GM19397 (cell line): Measurements from ENCODE around the gene FAM32A.

Experiments
- ATAC-seq: cut with Tn5 transposase; IDR thresholded peaks from one replicate; pipeline ENCODE4 v1.9.1; 2021; ENCODE audit warnings: mild to moderate bottlenecking, moderate library complexity; ENCODE audit not compliant: unreplicated experiment

The FAM32A gene

DNA sequence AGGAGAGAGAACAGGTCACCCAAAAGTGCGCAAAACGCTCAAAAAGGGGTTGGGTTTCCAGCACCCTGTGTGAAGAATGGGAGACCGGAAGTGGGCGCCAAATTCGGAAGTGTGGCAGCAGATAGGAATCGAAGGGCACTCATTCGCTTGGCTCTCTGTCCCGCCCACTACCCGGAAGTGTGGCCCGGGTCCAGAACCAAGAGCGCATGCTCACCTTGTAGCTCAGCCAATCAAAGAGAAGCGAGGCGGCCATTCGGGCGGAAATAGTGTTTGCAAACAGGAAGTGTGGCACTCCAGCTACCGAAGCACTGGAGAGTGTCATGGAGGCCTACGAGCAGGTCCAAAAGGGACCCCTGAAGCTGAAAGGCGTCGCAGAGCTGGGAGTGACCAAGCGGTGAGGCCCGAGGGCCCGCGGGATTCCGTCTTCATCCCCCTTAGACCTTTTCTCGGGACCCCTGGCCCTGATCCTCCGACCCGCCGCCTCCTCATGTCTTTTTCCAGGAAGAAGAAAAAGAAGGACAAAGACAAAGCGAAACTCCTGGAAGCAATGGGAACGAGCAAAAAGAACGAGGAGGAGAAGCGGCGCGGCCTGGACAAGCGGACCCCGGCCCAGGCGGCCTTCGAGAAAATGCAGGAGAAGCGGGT lies at the start of gene FAM32A:
TSS of gene FAM32A (plus strand) at position 288 of the 645 bp plus-strand sequence. CDS start at position 321, 33 bp downstream.
- ATAC-seq = peak; percentile 89

DNA sequence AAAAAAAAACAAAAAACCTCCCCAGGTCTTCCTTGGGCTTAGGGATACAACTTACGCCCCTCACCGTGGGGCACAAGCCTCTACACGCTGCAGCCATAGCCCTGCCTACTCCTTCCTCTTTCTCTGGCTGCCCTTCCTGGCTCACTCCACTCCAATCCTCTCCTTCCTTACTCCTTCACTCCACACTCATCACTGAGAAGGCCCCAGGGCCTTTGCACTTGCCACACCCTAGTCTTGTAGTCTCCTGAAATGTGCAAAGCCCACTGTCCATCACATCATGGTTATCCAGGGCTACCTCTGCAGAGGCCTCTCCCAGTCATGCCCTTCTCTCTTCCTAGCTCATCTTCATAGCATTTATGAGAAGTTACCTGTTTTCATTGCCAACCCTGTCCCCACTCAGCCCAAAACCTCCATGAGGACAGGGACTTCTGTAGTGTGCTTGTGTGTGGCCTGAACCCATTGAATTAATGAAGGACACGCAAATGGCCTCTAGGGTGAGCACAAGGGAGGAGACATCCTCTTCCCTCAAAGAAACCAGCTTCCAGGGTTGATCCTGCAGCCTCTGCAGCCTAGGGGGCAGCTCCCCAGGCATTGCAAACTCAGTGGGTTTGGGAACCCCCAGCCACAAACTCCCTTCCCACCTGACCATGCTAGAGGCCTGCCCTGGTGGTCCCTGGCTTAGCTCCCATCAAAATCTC lies 49.6 kb upstream of the FAM32A start:
- no peak for ATAC-seq

DNA sequence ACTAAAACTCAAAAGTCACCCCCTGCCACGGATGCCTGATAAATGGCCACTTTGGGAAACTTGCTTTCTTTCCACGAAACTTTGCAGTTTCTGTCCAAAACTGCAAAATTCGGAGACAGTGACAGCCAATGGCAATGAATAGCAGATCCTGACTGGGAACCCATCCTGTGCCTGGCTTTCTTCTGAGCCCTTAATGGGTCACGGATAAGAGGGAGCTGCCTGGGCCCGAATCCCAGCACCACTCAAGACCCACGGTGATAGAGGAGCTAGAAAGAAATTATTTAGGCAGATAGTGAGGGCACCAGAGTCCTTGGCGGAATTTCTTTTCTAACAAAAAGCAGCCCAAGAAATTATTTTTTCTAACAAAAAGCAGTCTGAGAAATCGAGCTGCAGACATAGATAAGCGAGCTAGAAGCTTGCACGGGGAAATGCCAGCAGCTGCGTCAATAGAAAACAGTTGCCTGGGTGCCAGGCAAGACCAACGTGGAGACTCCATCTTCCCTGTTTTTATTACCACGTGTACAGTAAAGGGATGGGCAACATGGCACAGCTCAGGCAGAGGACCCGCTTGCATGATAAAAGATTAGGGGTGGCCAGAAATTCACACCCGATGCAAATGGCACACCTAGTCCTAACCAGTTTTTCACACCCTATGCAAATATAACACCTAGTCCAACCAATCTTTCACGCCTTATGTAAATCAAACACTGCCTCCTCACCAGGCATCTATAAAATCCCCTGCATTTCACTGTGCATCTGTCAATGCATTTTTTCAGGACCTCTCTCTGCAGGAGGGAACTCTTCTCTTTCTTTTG lies 48.8 kb upstream of the FAM32A start:
- no peak for ATAC-seq

DNA sequence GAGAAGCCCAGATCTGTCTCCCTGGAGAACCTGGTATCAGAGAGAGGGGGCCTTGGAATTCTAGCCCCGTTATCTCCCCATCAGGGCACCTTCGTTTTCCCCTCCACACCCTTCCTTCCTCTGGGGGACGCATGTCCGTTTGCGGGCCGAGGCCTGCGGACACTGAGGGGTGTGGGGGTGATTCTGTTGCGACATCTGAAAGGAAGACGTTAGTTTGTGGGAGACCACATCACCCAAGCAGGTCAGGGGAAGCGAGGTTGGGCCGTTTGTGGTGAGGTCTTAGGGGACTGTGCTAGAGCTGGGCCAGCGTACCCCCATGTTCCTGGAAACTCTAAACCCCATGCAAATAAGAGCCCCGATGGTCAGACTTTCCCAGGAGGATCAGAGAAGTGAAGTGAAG lies 45.5 kb upstream of the FAM32A start:
- ATAC-seq = no peak

DNA sequence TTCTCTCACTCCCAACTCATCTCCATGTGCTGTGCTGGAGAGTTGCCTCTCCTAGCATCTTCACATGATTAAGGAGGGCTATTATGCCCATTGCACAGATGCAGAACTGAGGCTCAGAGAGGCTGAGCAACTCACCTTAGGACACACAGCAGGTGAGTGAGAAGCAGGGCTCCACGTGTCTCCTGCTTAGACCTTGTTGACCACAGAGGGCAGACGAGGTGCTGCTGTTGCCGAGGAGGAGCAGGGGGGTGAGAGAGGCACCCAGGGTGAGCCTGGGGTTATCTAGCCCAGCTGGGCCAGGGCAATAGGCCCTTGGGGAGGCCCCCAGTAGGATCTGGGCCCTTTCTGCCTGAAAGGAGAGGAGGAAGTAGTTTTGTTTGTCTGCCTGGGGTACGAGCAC lies 44.2 kb upstream of the FAM32A start:
- peak; percentile 45 for ATAC-seq

DNA sequence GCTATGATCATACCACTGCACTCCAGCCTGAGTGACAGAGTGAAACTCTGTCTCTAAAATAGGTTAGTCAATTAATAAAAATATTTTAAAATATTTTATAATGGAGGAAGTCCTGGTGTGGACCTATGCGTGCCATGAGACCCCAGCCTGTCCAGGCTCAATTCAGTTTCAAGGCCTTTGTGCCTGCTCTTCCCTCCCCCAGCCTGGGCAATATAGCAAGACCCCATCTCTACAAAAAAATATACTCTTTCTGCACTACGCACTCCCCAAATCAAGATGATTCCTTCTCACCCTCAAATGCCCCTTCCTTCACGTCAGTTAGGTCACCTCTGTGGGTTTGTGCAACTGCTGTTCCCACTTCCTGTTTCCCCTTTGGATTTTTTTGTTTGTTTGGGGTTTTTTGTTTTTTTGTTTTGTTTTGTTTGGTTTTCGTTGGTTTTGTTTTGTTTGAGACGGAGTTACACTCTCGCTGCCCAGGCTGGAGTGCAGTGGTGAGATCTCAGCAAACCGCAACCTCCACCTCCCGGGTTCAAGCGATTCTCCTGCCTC lies 43.1 kb upstream of the FAM32A start:
- ATAC-seq = no peak

DNA sequence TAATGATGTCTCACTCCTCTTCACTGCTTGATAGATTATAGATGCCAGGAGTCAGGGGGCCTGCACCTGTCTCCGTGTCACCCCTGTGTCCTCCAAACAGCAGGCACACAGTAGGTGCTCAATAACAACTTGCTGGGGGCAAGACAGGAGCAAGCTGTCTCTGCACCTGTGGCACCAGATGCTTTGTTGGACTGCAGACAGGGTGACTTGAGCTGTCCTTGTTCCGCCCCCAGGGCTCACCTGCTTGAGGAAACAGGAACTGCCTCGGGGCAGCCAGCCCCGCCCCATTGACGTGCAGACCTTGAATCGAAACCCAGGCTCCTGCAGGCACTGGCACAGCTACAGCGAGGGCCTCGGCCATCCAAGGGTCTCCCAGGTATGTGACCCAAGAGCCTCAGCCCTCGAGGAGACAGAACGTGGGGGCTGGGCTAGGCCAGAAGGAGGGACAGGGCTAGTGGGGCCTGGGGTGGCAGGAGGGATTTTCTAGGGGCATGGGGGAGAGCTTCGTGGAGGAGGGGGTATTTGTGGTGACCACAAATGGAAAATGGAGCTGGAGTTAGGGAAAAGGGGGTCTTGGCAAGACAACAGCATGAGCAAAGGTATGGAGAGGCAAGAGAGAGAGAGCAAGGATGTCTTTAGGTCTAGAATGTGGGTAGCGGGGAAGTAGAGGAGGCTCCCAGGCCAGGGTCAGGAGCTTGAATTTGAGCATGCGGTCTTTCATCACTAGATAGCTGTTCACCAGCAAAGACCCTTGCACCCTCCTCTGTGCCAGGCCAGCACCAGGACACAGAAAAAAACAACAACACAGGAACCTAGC lies 41.6 kb upstream of the FAM32A start, which contains the start of gene HSH2D:
TSS of gene HSH2D (plus strand) at position 287 of the 817 bp plus-strand sequence. CDS start 5,066 bp downstream, outside the sequence.
- ATAC-seq = peak; percentile 62

DNA sequence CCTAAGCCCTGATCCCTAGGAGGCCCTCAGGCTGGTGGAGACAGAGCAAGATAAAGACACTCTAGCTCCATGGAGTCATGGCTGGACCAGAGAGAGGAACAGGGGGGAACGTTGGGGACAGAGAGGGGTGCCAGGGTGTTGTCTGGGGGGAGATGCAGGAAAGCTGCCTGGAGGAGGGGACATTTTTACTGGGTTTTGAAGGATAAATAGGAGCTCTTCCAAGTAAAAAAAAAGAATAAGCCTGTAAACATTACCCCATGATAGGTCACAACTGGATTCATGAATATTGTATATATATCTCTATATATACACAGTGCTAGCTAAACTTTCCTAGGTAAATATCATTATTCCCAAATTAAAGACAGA lies 41.0 kb upstream of the FAM32A start:
- no peak for ATAC-seq

DNA sequence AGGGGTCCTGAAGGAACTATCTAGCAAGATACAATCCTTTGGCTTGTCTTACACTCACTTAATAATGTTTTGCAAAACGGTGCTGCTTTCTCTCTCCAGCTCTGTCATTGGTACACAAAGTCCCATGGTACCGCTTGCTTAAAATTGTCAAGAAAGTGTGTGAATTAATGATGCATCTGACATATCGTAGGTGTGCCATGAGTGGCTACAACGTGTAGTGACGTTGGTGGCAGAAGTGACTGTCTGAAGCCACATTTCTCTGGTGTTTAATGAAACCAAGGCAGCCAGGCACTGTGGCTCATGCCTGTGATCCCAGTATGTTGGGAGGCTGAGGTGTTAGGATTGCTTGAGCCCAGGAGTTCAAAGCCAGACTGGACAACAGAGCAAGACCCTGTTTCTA lies 39.1 kb upstream of the FAM32A start:
- ATAC-seq = no peak

DNA sequence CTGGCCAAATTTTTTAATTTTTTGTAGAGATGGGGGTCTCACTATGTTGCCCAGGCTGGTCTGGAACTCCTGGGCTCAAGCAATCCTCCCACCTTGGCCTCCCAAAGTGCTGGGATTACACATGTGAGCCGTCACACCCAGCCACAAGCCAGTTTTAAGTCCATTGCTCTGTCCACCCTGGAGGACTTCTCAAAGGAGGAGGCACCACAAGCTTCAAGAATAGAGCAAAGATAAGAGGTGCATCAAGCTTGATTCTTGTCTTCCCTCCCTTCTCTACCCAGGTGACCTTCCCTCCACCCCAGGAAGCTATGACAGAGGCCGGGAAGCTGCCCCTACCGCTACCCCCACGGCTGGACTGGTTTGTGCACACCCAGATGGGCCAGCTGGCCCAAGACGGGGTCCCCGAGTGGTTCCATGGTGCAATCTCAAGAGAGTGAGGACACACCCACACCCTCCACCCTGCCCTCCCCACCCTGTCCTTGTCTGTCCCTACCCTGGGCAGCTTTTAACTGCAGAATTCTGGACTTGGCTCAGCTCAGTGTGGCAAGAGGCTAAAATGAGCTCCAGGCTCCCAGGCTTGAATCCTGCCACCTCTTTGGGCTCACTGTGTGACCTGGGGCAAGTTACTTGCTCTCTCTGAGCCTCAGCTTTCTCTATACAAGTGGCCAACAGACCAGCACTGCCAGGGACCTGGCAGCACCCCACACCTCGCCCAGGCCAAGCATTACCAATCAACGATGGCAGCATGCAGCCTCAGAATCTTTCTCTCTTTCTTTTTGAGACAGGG lies 36.6 kb upstream of the FAM32A start:
- ATAC-seq = no peak

DNA sequence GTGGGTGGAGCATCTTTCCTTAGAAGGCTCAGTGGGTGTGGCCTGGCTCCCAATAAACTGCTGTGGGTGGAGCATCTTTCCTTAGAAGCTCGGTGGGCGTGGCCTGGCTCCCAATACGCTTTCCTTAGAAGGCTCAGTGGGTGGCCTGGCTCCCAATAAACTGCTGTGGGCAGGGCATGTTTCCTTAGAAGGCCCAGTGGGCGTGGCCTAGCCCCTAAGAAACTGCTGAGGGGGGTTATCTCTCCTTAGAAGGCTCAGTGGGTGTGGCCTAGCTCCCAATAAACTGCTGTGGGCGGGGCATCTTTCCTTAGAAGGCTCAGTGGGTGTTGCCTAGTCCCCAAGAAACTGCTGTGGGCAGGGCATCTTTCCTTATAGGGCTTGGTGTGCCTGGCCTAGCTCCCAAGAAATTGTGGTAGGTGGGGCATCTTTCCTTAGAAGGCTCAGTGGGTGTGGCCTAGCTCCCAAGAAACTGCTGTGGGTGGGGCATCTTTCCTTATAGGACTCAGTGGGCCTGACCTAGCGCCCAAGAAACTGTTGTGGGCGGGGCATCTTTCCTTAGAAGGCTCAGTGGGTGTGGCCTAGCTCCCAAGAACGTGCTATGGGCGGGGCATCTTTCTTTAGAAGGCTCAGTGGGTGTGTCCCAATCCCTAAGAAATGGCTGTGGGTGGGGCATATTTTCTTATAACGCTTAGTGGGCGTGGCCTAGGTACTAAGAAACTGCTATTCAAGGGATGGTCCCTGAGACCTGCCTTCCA lies 31.5 kb upstream of the FAM32A start:
- no peak for ATAC-seq

DNA sequence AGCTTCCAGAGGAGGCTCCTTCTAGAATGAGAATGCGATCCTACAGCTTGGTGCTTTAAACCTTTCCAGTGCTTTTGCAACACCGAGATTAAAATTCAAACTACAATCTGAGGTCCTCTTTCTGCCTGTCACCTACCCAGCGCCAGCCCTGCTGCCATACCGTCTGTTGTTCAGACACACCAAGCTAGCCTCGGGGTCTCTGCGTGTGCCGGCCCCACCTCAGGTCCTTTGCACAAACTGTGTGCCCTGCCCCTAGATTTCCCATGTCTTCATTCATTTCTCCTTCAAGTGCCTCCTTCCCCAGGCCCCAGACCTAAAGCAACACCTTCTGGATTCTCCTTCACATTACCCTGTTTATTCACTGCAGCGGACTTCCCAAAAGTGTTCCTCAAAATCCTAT lies 30.7 kb upstream of the FAM32A start:
- ATAC-seq = no peak

DNA sequence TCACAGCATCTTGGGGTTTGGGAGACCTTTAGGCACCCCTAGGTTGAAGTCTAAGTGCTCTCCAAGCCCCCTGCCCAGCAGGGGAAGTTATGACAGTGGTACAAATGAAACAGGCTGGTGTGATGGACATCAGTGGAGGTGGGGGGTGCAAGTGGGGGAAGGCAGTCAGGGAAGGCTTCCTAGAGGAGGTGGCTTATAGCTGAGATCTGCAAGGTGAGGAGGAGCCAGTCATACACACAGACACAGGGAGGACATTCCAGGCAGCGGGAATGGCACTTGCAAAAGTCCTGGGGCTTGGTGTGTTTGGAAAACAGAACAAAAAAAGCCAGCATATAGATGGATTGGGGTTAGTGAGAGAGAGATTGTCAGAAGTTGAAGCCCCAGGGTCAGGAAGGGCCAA lies 30.1 kb upstream of the FAM32A start:
- ATAC-seq = no peak

DNA sequence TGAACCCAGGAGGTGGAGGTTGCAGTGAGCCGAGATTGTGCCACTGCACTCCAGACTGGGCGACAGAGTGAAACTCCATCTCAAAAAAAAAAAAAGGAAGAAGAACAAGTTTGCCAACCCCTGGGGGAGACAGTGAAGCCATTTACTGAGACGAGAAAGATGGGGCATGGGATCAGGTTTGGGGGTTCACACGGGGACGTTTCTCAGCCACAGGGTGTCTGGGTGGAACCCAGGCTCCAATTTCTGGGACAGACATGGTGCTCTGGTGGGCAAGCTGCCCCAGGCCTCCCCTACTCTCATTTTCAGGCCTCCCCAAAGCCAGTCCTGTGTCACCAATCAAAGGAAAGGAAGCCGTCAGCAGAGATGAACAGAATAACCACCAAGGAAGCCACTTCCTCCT lies 28.3 kb upstream of the FAM32A start:
- no peak for ATAC-seq

DNA sequence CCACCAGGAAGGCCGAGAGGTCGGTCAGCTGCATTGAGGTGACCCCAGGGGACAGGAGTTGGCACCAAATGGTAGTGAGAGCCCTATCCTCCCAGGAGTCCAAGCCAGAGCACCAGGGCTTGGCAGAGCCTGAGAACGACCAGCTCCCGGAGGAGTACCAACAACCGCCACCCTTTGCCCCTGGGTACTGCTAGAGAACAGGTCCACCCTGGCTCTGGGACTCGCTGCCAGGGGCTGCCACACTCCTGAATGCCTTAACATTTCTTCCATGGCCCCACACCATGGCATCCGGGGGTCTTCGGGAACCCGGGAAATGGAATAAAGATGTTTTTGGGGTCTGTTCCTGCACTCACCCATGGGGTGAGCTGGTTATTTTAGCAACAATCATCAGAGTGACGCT lies 27.6 kb upstream of the FAM32A start:
- ATAC-seq = no peak

DNA sequence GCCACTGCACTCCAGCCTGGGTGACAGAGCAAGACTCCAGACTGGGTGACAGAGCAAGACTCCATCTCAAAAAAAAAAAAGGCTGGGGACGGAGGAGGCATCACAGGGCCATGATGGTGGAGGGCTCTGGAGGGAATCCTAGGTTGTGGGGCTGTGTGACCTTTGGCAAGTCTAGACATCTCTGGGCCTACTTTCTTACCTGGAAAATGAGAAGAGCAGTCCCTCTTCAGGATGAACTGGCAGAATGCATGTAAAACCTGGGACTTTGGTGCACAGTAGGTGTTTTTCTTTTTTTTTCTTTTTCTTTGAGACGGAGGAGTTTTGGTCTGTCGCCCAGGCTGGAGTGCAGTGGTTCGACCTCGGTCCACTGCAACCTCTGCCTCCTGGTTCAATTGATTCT lies 25.6 kb upstream of the FAM32A start:
- ATAC-seq = no peak

DNA sequence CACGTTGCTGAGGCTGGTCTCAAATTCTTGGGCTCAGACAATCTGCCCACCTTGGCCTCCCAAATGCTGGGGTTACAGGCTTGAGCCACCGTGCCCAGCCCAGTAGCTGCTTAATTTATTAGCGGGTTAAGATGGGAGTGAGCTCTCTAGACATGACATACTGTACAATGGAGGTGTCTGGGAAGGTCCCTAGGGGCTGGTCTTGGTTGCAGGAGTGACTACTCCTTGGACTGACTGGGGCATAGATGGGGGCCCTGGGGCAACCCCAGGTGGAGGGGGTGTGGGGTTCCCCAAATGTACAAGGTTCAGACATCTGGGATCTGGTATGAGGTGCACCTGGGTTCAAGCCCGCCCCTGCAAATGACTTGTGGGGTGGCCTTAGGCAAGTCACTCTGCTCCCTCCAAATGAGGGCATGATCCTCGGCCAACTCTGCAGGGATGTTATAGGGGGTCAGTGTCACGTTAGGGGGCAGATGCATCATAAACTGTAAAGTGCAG lies 24.7 kb upstream of the FAM32A start:
- no peak for ATAC-seq

DNA sequence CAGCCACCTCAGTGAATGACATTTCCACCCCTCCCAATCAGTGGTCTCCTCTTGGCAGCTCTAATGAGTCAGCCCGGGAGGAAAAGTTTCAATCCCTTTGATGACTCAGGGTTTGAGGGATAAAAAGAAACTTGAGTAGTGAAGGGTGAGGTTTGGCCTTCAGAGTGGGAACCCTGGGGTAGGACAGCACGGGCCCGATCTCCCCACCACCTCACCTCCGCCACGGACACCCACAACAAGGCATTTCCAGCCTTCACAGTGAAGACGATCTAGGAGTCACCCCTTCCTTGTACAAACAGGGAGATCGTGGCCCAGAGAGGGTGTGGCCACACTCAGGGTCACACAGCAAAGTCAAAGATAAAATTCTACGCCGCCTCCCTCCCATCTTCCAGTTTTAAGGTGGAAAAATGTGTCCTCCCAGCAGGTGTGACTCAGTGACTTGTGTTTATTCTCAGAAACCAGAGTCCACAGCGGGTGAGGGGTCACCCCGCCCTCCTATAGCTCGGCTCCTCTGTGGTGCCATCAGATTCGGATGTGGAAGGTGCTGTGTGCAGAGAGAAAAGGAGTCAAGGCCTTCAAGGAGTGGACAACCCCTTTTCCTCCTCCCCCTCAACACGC lies 24.2 kb upstream of the FAM32A start:
- ATAC-seq = no peak

DNA sequence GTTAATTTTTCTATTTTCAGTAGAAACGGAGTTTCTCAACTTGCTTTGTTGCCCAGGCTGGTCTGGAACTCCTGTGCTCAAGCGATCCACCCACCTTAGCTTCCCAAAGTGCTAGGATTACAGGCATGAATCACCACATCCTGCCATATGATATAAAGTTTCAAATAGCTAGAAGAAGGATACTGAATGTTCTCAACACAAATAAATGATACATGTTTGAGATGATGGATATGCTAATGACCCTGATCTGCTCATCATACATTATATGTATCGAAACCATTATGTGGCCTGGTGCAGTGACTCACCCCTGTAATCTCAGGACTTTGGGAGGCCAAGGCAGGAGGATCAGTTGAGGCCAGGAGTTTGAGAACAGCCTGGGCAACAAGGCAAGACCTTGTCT lies 23.4 kb upstream of the FAM32A start:
- ATAC-seq = no peak
